ENCODE measurements around the gene SLC35G3.

- TF ChIP-seq CTCF (conservative IDR thresholded peaks at IDR 0.05) (no peak), ZFX (IDR thresholded peaks at IDR 0.05) (no peak)
These were observed 16.5 kb upstream of the SLC35G3 start for GRCh38 chr17:35210741-35211140.
